Measurements from ENCODE around the gene MAP3K5.
A peak's percentile ranks its signal among the peaks of the same experiment; 100 is the strongest.

MAP3K5 gene

GRCh38 chr6:136749359-136749997, 42.8 kb downstream of the MAP3K5 start:
- DNase-seq, result no peak

- no peak for DNase-seq
Measured at GRCh38 chr6:136747507-136747906, 44.8 kb downstream of the MAP3K5 start.

- DNase-seq, result no peak
Measured at GRCh38 chr6:136745300-136745699, 47.0 kb downstream of the MAP3K5 start.

- no peak for DNase-seq
Measured at GRCh38 chr6:136744889-136745288, 47.4 kb downstream of the MAP3K5 start.

GRCh38 chr6:136742125-136742524, 50.2 kb downstream of the MAP3K5 start:
- DNase-seq, result no peak

- no peak for DNase-seq
Measured at GRCh38 chr6:136740050-136740974, 52.0 kb downstream of the MAP3K5 start.

- DNase-seq, result no peak
Measured at GRCh38 chr6:136739501-136739900, 52.8 kb downstream of the MAP3K5 start.

GRCh38 chr6:136739071-136739470, 53.2 kb downstream of the MAP3K5 start:
- no peak for DNase-seq

GRCh38 chr6:136738692-136739057, 53.6 kb downstream of the MAP3K5 start:
- DNase-seq, result no peak

GRCh38 chr6:136737871-136738691, 54.2 kb downstream of the MAP3K5 start:
- DNase-seq, result peak; percentile 1 to 4

GRCh38 chr6:136737374-136737844, 54.9 kb downstream of the MAP3K5 start:
- DNase-seq, result no peak

- DNase-seq, result no peak
Measured at GRCh38 chr6:136736281-136736960, 55.9 kb downstream of the MAP3K5 start.

- no peak for DNase-seq
Measured at GRCh38 chr6:136734977-136735376, 57.3 kb downstream of the MAP3K5 start.

- no peak for DNase-seq
Measured at GRCh38 chr6:136732889-136733288, 59.4 kb downstream of the MAP3K5 start.

GRCh38 chr6:136729832-136730231, 62.4 kb downstream of the MAP3K5 start:
- DNase-seq, result no peak

GRCh38 chr6:136728976-136729515, 63.2 kb downstream of the MAP3K5 start:
- DNase-seq, result no peak

GRCh38 chr6:136728033-136728939, 64.0 kb downstream of the MAP3K5 start:
- DNase-seq, result no peak

GRCh38 chr6:136726837-136727557, 65.3 kb downstream of the MAP3K5 start:
- no peak for DNase-seq

GRCh38 chr6:136725124-136725523, 67.2 kb downstream of the MAP3K5 start:
- no peak for DNase-seq

GRCh38 chr6:136723780-136724179, 68.5 kb downstream of the MAP3K5 start:
- DNase-seq, result no peak

GRCh38 chr6:136721467-136721866, 70.8 kb downstream of the MAP3K5 start:
- no peak for DNase-seq
